NCI-H226 (cell line): ENCODE data around the gene CPXM1.

ENCODE experiments used
- DNase-seq: peaks from one replicate; pipeline ENCODE4 v3.0.0-alpha.2; 2015

The CPXM1 gene

GRCh38 chr20:2747676-2748235 lies 52.7 kb downstream of the CPXM1 start:
- DNase-seq: no peak

- no peak for DNase-seq
These were observed 53.7 kb downstream of the CPXM1 start for GRCh38 chr20:2746636-2747265.

- DNase-seq: no peak
These were observed 54.3 kb downstream of the CPXM1 start for GRCh38 chr20:2745936-2746635.

GRCh38 chr20:2745060-2745910 lies 55.1 kb downstream of the CPXM1 start:
- no peak for DNase-seq
